Esophagus muscularis mucosa (tissue), 4 donors: ENCODE data around the gene GRAMD2A.

Source experiments
- EP300 ChIP-seq: sonication (generic); formaldehyde crosslinking; IDR thresholded peaks from one replicate; pipeline ENCODE4 v1.6.1; 2017; ENCODE audit warnings: antibody characterized with exemption
- POLR2A ChIP-seq: fragments of 450-650 bp; IDR thresholded peaks from one replicate; pipeline ENCODE4 v1.6.1; 2017; ENCODE audit warnings: antibody characterized with exemption, moderate library complexity, mild to moderate bottlenecking, low read depth
- POLR2AphosphoS5 ChIP-seq, 2 donors: sonication (generic); formaldehyde crosslinking; IDR thresholded peaks; one replicate each; pipeline ENCODE4 v1.6.1; 2017; ENCODE audit warnings: antibody characterized with exemption in 2 of 2
- TF ChIP-seq, protein P1 (sequence below), 3 experiments: fragments of 200-600 bp in 2 of 3; fragments of 450-650 bp in 1 of 3; sonication (generic) in 2 of 3; IDR thresholded peaks; one replicate each; pipeline ENCODE4 v1.5.1; 2017 to 2019; ENCODE audit warnings: antibody characterized with exemption in 3 of 3, mild to moderate bottlenecking in 2 of 3, moderate library complexity in 1 of 3

DNA sequence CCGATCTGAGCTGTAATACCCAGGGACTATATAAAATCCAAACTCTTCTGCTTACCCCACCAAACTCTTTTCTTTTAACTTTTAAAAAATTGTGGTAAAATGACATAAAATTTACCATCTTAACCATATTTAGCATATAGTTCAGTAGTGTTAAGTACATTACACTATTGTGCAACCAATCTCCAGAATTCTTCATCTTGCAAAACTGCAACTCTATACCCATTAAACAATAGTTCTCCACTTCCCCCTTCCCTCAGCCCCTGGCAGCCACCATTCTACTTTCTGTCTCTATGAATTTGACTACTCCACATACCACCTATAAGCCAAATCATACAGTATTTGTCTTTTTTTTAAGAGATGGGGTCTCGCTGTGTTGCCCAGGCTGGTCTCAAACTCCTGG is 40.7 kb downstream of the GRAMD2A start:
- TF ChIP-seq, protein P1, sequence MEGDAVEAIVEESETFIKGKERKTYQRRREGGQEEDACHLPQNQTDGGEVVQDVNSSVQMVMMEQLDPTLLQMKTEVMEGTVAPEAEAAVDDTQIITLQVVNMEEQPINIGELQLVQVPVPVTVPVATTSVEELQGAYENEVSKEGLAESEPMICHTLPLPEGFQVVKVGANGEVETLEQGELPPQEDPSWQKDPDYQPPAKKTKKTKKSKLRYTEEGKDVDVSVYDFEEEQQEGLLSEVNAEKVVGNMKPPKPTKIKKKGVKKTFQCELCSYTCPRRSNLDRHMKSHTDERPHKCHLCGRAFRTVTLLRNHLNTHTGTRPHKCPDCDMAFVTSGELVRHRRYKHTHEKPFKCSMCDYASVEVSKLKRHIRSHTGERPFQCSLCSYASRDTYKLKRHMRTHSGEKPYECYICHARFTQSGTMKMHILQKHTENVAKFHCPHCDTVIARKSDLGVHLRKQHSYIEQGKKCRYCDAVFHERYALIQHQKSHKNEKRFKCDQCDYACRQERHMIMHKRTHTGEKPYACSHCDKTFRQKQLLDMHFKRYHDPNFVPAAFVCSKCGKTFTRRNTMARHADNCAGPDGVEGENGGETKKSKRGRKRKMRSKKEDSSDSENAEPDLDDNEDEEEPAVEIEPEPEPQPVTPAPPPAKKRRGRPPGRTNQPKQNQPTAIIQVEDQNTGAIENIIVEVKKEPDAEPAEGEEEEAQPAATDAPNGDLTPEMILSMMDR (IDR thresholded peaks at IDR 0.05), result no peak
- TF ChIP-seq POLR2AphosphoS5 (IDR thresholded peaks at IDR 0.05) (no peak), POLR2A (no peak), EP300 (no peak)
